Thyroid gland (tissue), 4 donors: ENCODE results near the gene FAM53B. TPM values are rescaled to one million over a fixed set of nuclear protein-coding genes. Genes with fewer than 3 reads are reported as not detected.
A peak's percentile ranks its signal among the peaks of the same experiment; 100 is the strongest.

Source experiments
- DNase-seq, 2 donors: peaks; one replicate each; pipeline ENCODE4 v3.0.0-alpha.2; 2019
- H3K27ac ChIP-seq, 3 donors: fragments of 200-600 bp; sonication (generic); 1 replicate in 2 of 3; 2 replicates in 1 of 3; pipeline ENCODE4 v1.5.1; 2016 to 2019; ENCODE audit warnings: mild to moderate bottlenecking in 1 of 3, moderate library complexity in 1 of 3
- H3K27me3 ChIP-seq: fragments of 200-600 bp; sonication (generic); one replicate; pipeline ENCODE4 v1.5.1; 2019
- H3K36me3 ChIP-seq, 2 donors: fragments of 200-600 bp; sonication (generic); one replicate each; pipeline ENCODE4 v1.5.1; 2016 to 2019
- H3K4me1 ChIP-seq, 2 donors: fragments of 200-600 bp; sonication (generic); one replicate each; pipeline ENCODE4 v1.5.1; 2017 to 2019
- H3K4me3 ChIP-seq, 3 donors: fragments of 200-600 bp; sonication (generic); replicated peaks in 1 of 3; 1 replicate in 2 of 3; 2 replicates in 1 of 3; pipeline ENCODE4 v1.5.1; 2016; ENCODE audit warnings: mild to moderate bottlenecking in 1 of 3
- H3K9me3 ChIP-seq: fragments of 200-600 bp; sonication (generic); one replicate; pipeline ENCODE4 v1.5.1; 2017
- CTCF ChIP-seq, 6 experiments: fragments of 200-600 bp in 3 of 6; fragments of 450-650 bp in 3 of 6; sonication (generic) in 3 of 6; IDR thresholded peaks; one replicate each; pipeline ENCODE4 v1.5.1; 2016 to 2019; ENCODE audit warnings: antibody characterized with exemption in 6 of 6, mild to moderate bottlenecking in 2 of 6, inconsistent platforms in 1 of 6, moderate library complexity in 1 of 6
- POLR2A ChIP-seq, 2 donors: fragments of 450-650 bp; IDR thresholded peaks; one replicate each; pipeline ENCODE4 v1.6.1; 2017; ENCODE audit warnings: antibody characterized with exemption in 2 of 2, mild to moderate bottlenecking in 2 of 2, moderate library complexity in 1 of 2
- WGBS, 2 donors: methylation state at CpG; one replicate each; pipeline ENCODE4 v1.1.5; 2017; 5-methylcytosine and 5-hydroxymethylcytosine counted together
- intact Hi-C: fragments of 100-400 bp; cut with DNase I; formaldehyde crosslinking; loops from one replicate; pipeline ENCODE4 v1.15.1; 2023
- total RNA-seq, 4 donors: library from RNA; depleted of rRNA; stranded (reverse); fragments of >200 nt; gene quantifications; one replicate each; pipeline ENCODE4 v1.2.3, GENCODE V29; 2016

Gene FAM53B
- total RNA-seq, 4 donors from 2014 or later: 37.6 to 96.3 (median 80.4) TPM

GRCh38 chr10:124728071-124728829 is 15.9 kb downstream of the FAM53B start:
- H3K9me3 ChIP-seq: no peaks in the 10 kb centered on the region
- WGBS, 2 donors: 59 to 70% methylated on average over 14 of the region's 14 CpGs
- peak overlapping the region; percentile 21 to 98 (median 93) for H3K27ac ChIP-seq
- H3K36me3 ChIP-seq: no peaks in the 10 kb centered on the region
- no peaks in the 10 kb centered on the region for H3K27me3 ChIP-seq
- peaks cover 89 to 100% of the 10 kb centered on the region in 2 donors for H3K4me1 ChIP-seq
- H3K4me3 ChIP-seq: no peak overlapping the region
- intact Hi-C loops: no loop called here
- no peak for TF ChIP-seq CTCF (IDR thresholded peaks at IDR 0.05)
- no peak for TF ChIP-seq POLR2A (IDR thresholded peaks at IDR 0.05)
- DNase-seq: no peak

DNA sequence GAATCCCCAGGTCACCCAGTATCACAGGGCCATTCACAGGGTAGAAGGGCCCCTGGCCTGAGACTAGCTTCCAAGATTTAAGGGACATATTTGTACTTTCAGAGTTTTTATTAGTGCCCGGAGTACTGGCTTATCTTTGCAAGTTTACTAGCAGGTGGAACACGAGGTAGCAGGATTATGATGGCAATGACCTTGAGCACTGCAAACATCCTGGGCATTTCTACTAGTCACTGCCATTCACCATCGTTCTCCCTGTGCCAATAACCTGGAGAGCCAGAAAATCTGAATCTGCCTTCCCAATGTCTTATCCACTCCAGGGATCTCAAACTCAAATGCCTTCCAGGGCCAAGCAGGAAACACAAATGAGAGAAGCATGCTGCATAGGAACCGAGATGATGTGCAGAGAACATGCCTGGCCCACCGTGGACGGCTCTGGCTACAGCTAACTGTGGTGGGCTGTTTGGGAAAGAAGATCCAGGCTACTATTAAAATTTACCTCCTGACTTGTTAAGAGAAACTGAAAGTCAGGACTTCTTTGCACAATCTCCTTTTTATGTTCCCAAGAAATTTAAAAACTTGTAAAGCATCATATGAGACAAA is 16.7 kb downstream of the FAM53B start:
- DNase-seq: no peak
- TF ChIP-seq POLR2A (IDR thresholded peaks at IDR 0.05) (no peak), CTCF (IDR thresholded peaks at IDR 0.05) (no peak)
- Histone ChIP-seq H3K36me3 (no peaks in the 10 kb centered on the region), H3K4me3 (no peak overlapping the region), H3K27me3 (no peaks in the 10 kb centered on the region), H3K9me3 (no peaks in the 10 kb centered on the region), H3K27ac (peak overlapping the region in 2 of 3 donors; percentile 93 to 98), H3K4me1 (peaks cover 89 to 100% of the 10 kb centered on the region in 2 donors)
- WGBS, 2 donors: 67 to 72% methylated on average over 6 of the region's 6 CpGs
- intact Hi-C loops: no loop called here

DNA sequence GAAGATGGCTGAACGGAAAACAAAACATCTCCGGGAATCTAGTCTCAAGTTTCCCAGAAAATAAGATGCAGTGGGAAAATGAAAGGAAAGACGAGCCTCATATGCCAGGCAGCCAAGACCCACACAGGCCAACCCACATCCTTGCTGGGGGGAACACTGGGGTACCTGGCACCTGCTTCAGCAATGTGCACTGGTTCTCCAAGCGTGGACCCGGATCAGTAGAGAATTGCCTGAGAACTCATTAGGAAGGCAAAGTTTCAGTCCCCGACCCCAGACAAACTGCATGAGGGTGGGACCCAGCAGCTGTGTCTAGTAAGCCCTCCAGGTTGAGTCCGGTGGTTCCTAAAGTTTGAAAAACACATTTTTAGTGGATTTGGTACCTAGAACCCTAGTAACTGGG is 18.4 kb downstream of the FAM53B start:
- TF ChIP-seq CTCF (IDR thresholded peaks at IDR 0.05): no peak
- no peak for TF ChIP-seq POLR2A (IDR thresholded peaks at IDR 0.05)
- peaks cover 89 to 100% of the 10 kb centered on the region in 2 donors for H3K4me1 ChIP-seq
- DNase-seq: peak in 1 of 2 donors; percentile 1
- no peak overlapping the region for H3K4me3 ChIP-seq
- H3K9me3 ChIP-seq: no peaks in the 10 kb centered on the region
- H3K36me3 ChIP-seq: no peaks in the 10 kb centered on the region
- H3K27me3 ChIP-seq: no peaks in the 10 kb centered on the region
- intact Hi-C loops: no loop called here
- peak overlapping the region; percentile 11 to 94 (median 80) for H3K27ac ChIP-seq
- 85 to 98% methylated on average over 7 of the region's 7 CpGs for WGBS, 2 donors

- no peak for TF ChIP-seq POLR2A (IDR thresholded peaks at IDR 0.05)
- no peak for TF ChIP-seq CTCF (IDR thresholded peaks at IDR 0.05)
- peak in 1 of 2 donors; percentile 2 for DNase-seq
- no peaks in the 10 kb centered on the region for H3K9me3 ChIP-seq
- intact Hi-C loops: no loop called here
- H3K27ac ChIP-seq: peak overlapping the region; percentile 77 to 94 (median 80)
- H3K4me1 ChIP-seq: peaks cover 87 to 100% of the 10 kb centered on the region in 2 donors
- no peaks in the 10 kb centered on the region for H3K36me3 ChIP-seq
- 88 to 89% methylated on average over 9 of the region's 9 CpGs for WGBS, 2 donors
- no peaks in the 10 kb centered on the region for H3K27me3 ChIP-seq
- no peak overlapping the region for H3K4me3 ChIP-seq
Observed at GRCh38 chr10:124725171-124725631, 19.0 kb downstream of the FAM53B start.
